ENCODE results near the gene CPNE5. TPM values are rescaled to one million over a fixed set of nuclear protein-coding genes. Genes with fewer than 3 reads are reported as not detected.

Gene CPNE5
- total RNA-seq, 2 experiments from 2014 or later: 0.69 to 1.2 TPM

GRCh38 chr6:36758516-36759147, 80.6 kb downstream of the CPNE5 start:
- ChIA-PET POLR2A (interaction anchor here (0.6 to 1.4 kb wide), 5 partner anchors 10 to 159 kb away, joined by 3 to 4 read pairs (median 3); no protein-coding TSS in a partner anchor), CTCF (interaction anchor here (0.8 to 18.9 kb wide), 44 partner anchors 10 to 450 kb away, joined by 3 to 477 read pairs (median 5); partner anchors contain the start of genes CDKN1A and PPIL1)
- intact Hi-C loops (cut with micrococcal nuclease): loop anchor here (1.0 to 5.0 kb wide), 3 partner anchors 76 to 143 kb away; no protein-coding TSS in a partner anchor
- no peaks in the 10 kb centered on the region for H3K9me3 Mint-ChIP-seq
- no peak overlapping the region for H3K4me3 Mint-ChIP-seq
- no peaks in the 10 kb centered on the region for H3K36me3 Mint-ChIP-seq (ENCODE audit: low read depth)
- peaks cover 43% of the 10 kb centered on the region for H3K4me1 Mint-ChIP-seq (ENCODE audit: low read depth)
- TF ChIP-seq CTCF (IDR thresholded peaks at IDR 0.05): no peak
- ATAC-seq: no peak
- H3K27me3 Mint-ChIP-seq: no peaks in the 10 kb centered on the region
- DNase-seq: peak; percentile 11
- no peak overlapping the region for H3K27ac Mint-ChIP-seq

- Mint-ChIP-seq H3K27me3 (no peaks in the 10 kb centered on the region), H3K36me3 (ENCODE audit: low read depth) (no peaks in the 10 kb centered on the region), H3K4me3 (no peak overlapping the region), H3K4me1 (ENCODE audit: low read depth) (peaks cover 47% of the 10 kb centered on the region), H3K9me3 (no peaks in the 10 kb centered on the region), H3K27ac (peak overlapping the region; percentile 62)
- ChIA-PET CTCF (interaction anchor here (0.8 to 18.9 kb wide), 25 partner anchors 9 to 281 kb away, joined by 3 to 477 read pairs (median 10); partner anchors contain the start of genes CDKN1A and PPIL1), POLR2A (interaction anchor here (0.6 to 1.4 kb wide), 2 partner anchors 93 to 143 kb away, joined by 3 to 4 read pairs; no protein-coding TSS in a partner anchor)
- no peak for TF ChIP-seq CTCF (IDR thresholded peaks at IDR 0.05)
- ATAC-seq: no peak
- intact Hi-C loops (cut with micrococcal nuclease): loop anchor here (2.0 to 5.0 kb wide), 2 partner anchors 76 to 135 kb away; no protein-coding TSS in a partner anchor
- no peak for DNase-seq
Measured at GRCh38 chr6:36757943-36758508, 81.2 kb downstream of the CPNE5 start.

- Mint-ChIP-seq H3K36me3 (ENCODE audit: low read depth) (no peaks in the 10 kb centered on the region), H3K27ac (peak overlapping the region; percentile 62), H3K9me3 (no peaks in the 10 kb centered on the region), H3K4me3 (no peak overlapping the region), H3K4me1 (ENCODE audit: low read depth) (peaks cover 55% of the 10 kb centered on the region), H3K27me3 (no peaks in the 10 kb centered on the region)
- DNase-seq: peak; percentile 47
- no peak for TF ChIP-seq CTCF (IDR thresholded peaks at IDR 0.05)
- ATAC-seq: no peak
- intact Hi-C loops (cut with micrococcal nuclease): loop anchor here (5.0 kb wide), 1 partner anchor 75 kb away; no protein-coding TSS in a partner anchor
- ChIA-PET POLR2A (interaction anchor here (1.0 kb wide), 2 partner anchors 10 to 77 kb away, joined by 3 read pairs; no protein-coding TSS in a partner anchor), CTCF (interaction anchor here (2.7 to 18.9 kb wide), 5 partner anchors 14 to 133 kb away, joined by 22 to 477 read pairs (median 75); partner anchors contain the start of gene CDKN1A)
Measured at GRCh38 chr6:36757206-36757605, 82.0 kb downstream of the CPNE5 start.

- Mint-ChIP-seq H3K4me1 (ENCODE audit: low read depth) (peaks cover 59% of the 10 kb centered on the region), H3K4me3 (no peak overlapping the region), H3K36me3 (ENCODE audit: low read depth) (no peaks in the 10 kb centered on the region), H3K27me3 (no peaks in the 10 kb centered on the region), H3K27ac (peak overlapping the region; percentile 89), H3K9me3 (no peaks in the 10 kb centered on the region)
- ChIA-PET CTCF (interaction anchor here (3.5 to 18.9 kb wide), 4 partner anchors 14 to 132 kb away, joined by 36 to 477 read pairs (median 120); partner anchors contain the start of gene CDKN1A), POLR2A (interaction anchor here (1.0 to 1.3 kb wide), 3 partner anchors 10 to 77 kb away, joined by 3 to 4 read pairs (median 3); no protein-coding TSS in a partner anchor)
- no peak for TF ChIP-seq CTCF (IDR thresholded peaks at IDR 0.05)
- intact Hi-C loops (cut with micrococcal nuclease): loop anchor here (5.0 kb wide), 1 partner anchor 74 kb away; no protein-coding TSS in a partner anchor
- DNase-seq (no peak), ATAC-seq (no peak)
Measured at GRCh38 chr6:36756786-36757185, 82.5 kb downstream of the CPNE5 start.
